ENCODE measurements around the gene FEZF2. TPM values are rescaled to one million over a fixed set of nuclear protein-coding genes. Genes with fewer than 3 reads are reported as not detected.

FEZF2 gene
- total RNA-seq, 1 experiment from 2014 or later, result not detected

DNA sequence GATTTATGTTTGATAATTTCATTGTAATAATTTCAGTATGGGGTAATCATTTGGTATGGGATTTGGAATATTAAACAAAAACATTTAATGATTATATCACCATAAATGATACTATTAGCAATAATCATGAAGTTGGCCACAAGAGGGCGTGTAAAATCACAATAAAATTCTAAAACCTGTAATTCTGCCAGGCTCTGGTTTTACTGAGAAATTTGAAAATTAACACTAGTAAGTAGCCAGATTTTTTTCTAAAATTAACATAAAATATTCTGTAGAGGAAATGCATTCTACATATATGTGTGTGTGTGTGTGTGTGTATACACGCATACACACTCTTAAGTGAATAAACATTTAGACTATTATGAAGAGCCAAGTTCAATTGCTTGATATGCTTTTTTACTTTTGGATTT lies 40.5 kb downstream of the FEZF2 start (continued):
- TF ChIP-seq NFATC4 (CRISPR knock-in tag; IDR thresholded peaks at IDR 0.05) (no peak), MXD4 (CRISPR knock-in tag; IDR thresholded peaks at IDR 0.05; ENCODE audit: borderline replicate concordance) (no peak), NFYB (CRISPR knock-in tag; conservative IDR thresholded peaks at IDR 0.05; ENCODE audit: low read depth) (no peak)
- TF ChIP-seq, protein P1, sequence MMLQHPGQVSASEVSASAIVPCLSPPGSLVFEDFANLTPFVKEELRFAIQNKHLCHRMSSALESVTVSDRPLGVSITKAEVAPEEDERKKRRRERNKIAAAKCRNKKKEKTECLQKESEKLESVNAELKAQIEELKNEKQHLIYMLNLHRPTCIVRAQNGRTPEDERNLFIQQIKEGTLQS (CRISPR knock-in tag; conservative IDR thresholded peaks at IDR 0.05), result no peak
- TF ChIP-seq, protein P2, sequence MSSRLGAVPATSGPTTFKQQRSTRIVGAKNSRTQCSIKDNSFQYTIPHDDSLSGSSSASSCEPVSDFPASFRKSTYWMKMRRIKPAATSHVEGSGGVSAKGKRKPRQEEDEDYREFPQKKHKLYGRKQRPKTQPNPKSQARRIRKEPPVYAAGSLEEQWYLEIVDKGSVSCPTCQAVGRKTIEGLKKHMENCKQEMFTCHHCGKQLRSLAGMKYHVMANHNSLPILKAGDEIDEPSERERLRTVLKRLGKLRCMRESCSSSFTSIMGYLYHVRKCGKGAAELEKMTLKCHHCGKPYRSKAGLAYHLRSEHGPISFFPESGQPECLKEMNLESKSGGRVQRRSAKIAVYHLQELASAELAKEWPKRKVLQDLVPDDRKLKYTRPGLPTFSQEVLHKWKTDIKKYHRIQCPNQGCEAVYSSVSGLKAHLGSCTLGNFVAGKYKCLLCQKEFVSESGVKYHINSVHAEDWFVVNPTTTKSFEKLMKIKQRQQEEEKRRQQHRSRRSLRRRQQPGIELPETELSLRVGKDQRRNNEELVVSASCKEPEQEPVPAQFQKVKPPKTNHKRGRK (CRISPR knock-in tag; IDR thresholded peaks at IDR 0.05; ENCODE audit: borderline replicate concordance), result no peak

DNA sequence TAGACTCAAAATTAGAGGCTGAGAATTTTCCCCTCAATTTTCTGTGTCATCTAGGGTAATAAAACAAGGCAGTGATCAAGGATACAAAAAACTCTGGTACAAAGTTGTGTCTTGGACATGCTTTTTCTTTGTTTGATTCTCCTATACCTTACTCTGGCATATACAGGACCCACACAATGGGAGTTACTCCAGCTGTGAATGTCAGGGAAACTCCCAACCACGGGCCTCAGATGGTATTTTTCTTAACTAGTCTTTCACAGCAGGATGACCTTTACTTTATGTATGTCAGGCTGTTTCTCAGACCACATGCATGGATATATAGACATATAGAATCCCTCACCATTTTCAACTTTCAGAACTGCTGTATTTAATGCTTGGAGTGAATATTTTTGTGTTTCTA lies 41.3 kb downstream of the FEZF2 start:
- peaks cover 29% of the 10 kb centered on the region for H3K4me1 Mint-ChIP-seq
- no peaks in the 10 kb centered on the region for H3K36me3 Mint-ChIP-seq
- CTCF ChIA-PET, result interaction anchor here (0.5 to 2.0 kb wide), 10 partner anchors 9 to 1972 kb away, joined by 3 to 7 read pairs (median 3); no protein-coding TSS in a partner anchor
- no peak overlapping the region for H3K4me3 Mint-ChIP-seq
- TF ChIP-seq, protein P3, sequence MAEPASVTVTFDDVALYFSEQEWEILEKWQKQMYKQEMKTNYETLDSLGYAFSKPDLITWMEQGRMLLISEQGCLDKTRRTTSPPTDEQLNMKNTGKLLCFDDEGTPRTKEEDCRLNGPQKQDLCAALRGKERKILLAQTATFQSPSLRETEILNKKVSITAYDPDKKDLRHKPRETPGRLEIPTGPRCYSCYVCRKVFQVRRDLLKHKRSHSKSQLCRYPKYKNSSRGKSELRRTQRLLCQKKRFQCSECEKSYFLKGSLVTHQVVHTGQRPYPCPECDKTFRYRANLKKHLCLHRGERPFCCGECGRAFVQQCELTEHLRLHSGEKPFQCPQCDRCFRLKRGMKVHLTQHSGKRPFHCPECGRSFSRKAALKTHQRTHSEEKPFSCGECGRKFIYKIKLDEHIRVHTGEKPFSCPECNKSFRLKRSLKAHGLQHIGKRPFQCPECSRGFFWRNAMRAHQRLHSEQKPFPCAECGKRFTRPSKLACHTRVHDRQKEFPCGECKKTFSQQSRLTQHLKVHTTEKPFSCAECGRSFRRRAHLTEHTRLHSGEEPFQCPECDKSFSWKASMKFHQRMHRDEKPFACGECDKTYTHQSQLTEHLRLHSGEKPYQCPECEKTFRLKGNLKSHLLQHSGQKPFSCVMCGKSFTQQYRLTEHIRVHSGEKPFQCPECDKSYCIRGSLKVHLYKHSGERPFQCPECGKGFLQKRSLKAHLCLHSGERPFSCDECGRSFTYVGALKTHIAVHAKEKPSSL (CRISPR knock-in tag; conservative IDR thresholded peaks at IDR 0.05), result no peak
- TF ChIP-seq, protein P4, sequence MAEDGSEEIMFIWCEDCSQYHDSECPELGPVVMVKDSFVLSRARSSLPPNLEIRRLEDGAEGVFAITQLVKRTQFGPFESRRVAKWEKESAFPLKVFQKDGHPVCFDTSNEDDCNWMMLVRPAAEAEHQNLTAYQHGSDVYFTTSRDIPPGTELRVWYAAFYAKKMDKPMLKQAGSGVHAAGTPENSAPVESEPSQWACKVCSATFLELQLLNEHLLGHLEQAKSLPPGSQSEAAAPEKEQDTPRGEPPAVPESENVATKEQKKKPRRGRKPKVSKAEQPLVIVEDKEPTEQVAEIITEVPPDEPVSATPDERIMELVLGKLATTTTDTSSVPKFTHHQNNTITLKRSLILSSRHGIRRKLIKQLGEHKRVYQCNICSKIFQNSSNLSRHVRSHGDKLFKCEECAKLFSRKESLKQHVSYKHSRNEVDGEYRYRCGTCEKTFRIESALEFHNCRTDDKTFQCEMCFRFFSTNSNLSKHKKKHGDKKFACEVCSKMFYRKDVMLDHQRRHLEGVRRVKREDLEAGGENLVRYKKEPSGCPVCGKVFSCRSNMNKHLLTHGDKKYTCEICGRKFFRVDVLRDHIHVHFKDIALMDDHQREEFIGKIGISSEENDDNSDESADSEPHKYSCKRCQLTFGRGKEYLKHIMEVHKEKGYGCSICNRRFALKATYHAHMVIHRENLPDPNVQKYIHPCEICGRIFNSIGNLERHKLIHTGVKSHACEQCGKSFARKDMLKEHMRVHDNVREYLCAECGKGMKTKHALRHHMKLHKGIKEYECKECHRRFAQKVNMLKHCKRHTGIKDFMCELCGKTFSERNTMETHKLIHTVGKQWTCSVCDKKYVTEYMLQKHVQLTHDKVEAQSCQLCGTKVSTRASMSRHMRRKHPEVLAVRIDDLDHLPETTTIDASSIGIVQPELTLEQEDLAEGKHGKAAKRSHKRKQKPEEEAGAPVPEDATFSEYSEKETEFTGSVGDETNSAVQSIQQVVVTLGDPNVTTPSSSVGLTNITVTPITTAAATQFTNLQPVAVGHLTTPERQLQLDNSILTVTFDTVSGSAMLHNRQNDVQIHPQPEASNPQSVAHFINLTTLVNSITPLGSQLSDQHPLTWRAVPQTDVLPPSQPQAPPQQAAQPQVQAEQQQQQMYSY (CRISPR knock-in tag; IDR thresholded peaks at IDR 0.05), result no peak
- no peak for TF ChIP-seq GRHL2 (CRISPR knock-in tag; IDR thresholded peaks at IDR 0.05; ENCODE audit: insufficient replicate concordance, severe bottlenecking)
- no peak for TF ChIP-seq RORB (CRISPR knock-in tag; IDR thresholded peaks at IDR 0.05)
- TF ChIP-seq, protein P5, sequence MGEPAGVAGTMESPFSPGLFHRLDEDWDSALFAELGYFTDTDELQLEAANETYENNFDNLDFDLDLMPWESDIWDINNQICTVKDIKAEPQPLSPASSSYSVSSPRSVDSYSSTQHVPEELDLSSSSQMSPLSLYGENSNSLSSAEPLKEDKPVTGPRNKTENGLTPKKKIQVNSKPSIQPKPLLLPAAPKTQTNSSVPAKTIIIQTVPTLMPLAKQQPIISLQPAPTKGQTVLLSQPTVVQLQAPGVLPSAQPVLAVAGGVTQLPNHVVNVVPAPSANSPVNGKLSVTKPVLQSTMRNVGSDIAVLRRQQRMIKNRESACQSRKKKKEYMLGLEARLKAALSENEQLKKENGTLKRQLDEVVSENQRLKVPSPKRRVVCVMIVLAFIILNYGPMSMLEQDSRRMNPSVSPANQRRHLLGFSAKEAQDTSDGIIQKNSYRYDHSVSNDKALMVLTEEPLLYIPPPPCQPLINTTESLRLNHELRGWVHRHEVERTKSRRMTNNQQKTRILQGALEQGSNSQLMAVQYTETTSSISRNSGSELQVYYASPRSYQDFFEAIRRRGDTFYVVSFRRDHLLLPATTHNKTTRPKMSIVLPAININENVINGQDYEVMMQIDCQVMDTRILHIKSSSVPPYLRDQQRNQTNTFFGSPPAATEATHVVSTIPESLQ (CRISPR knock-in tag; IDR thresholded peaks at IDR 0.05), result no peak
- TF ChIP-seq RELA (CRISPR knock-in tag; IDR thresholded peaks at IDR 0.05; ENCODE audit: borderline replicate concordance), result no peak
- no peak for TF ChIP-seq ZNF416 (CRISPR knock-in tag; IDR thresholded peaks at IDR 0.05)
- TF ChIP-seq FOXP1 (CRISPR knock-in tag; IDR thresholded peaks at IDR 0.05; ENCODE audit: borderline replicate concordance), result no peak
- TF ChIP-seq ZNF423 (CRISPR knock-in tag; IDR thresholded peaks at IDR 0.05), result no peak
- TF ChIP-seq ZNF396 (CRISPR knock-in tag; IDR thresholded peaks at IDR 0.05; ENCODE audit: borderline replicate concordance), result no peak
- H3K27me3 Mint-ChIP-seq (ENCODE audit: low read depth), result no peaks in the 10 kb centered on the region
- ATAC-seq (no peak), DNase-seq (ENCODE audit: low spot score) (no peak)
- no peak overlapping the region for H3K27ac Mint-ChIP-seq
- no peaks in the 10 kb centered on the region for H3K9me3 Mint-ChIP-seq
- POLR2A ChIA-PET, result no interaction called here

Data from WTC11 (cell line).